Fibroblast of the conjunctiva (primary cell): ENCODE data around the gene HCN3.
"Not testable (repeated sequence)": the region's sequence is repeated elsewhere in the genome, so short reads cannot be mapped to it uniquely, and the experiment has no call there.

ENCODE experiments used
- DNase-seq: peaks from one replicate; pipeline ENCODE4 v3.0.0-alpha.2; 2010; ENCODE audit warnings: low read depth

HCN3 gene

GRCh38 chr1:155309423-155310021 lies 32.3 kb downstream of the HCN3 start:
- no peak for DNase-seq

- DNase-seq, result no peak
These were observed 36.0 kb downstream of the HCN3 start for GRCh38 chr1:155313261-155313660.

DNA sequence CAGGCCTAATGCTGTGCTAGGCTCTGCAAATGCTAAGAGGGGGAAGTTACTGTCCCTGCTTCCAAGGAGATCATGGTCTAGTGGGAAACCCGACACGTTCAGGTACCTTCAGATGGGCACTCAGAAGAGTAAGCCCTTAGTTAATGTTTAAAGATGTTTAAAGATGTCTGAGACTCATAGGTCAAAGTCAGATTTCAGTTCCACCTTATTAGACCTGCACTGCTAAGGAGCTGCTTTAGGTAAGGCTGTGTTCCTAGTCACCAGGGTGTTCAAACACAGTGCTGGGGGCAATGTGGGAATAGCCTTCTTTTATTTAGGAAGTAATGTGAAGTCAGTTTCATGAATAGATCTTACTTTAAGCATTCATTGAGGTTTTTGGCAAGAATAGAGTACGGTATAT lies 39.7 kb downstream of the HCN3 start:
- DNase-seq, result no peak

GRCh38 chr1:155318082-155318481 lies 40.8 kb downstream of the HCN3 start:
- no peak for DNase-seq

DNA sequence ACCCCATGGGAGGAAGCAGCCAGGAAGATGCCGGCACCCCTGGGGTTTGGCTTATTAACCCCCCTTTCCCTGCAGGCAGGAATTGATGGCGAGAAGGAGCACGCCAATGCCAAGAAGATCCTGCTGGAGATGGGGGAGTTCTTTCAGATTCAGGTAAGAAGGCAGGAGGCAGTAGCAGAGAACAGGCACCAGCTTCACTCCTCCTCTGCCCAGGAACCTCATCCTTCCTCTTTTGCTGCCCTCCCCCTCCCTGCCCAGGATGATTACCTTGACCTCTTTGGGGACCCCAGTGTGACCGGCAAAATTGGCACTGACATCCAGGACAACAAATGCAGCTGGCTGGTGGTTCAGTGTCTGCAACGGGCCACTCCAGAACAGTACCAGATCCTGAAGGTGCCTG lies 42.3 kb downstream of the HCN3 start:
- no peak for DNase-seq

DNA sequence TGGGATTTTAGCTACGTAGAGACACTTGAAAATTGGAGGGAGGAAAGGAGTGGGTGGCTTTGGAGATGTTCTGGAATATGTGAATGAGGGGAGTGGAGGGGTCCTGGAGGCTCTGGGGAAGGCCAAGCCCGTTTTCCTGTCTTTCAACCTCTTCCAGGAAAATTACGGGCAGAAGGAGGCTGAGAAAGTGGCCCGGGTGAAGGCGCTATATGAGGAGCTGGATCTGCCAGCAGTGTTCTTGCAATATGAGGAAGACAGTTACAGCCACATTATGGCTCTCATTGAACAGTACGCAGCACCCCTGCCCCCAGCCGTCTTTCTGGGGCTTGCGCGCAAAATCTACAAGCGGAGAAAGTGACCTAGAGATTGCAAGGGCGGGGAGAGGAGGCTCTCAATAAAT lies 43.0 kb downstream of the HCN3 start:
- DNase-seq, result no peak

- DNase-seq, result peak; percentile 43
These were observed 43.7 kb downstream of the HCN3 start, which contains the start of gene RUSC1 for GRCh38 chr1:155320661-155321617. RUSC1 (plus strand) TSS chr1:155320894; CDS start chr1:155321774, 880 bp downstream.

- DNase-seq, result no peak
These were observed 44.6 kb downstream of the HCN3 start for GRCh38 chr1:155321639-155322503.

GRCh38 chr1:155322571-155322952 lies 45.3 kb downstream of the HCN3 start:
- DNase-seq, result no peak

GRCh38 chr1:155322953-155323728 lies 45.9 kb downstream of the HCN3 start:
- peak; percentile 95 for DNase-seq

DNA sequence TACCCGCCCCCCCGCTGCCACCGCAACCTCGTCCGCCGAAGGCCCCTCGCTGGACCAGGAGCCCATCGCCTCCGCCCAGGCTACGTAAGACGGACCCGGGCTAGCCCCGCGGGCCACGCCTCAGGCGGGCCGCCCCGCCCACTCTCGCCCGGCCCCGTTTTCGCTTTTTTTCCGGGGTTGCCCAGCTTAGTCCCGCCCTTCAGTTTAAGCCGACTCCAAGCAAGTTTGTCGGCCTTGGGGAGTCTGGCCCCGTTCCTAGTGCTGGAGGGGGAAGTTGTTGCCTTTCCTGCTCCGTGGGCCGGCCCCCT lies 46.4 kb downstream of the HCN3 start:
- DNase-seq, result peak; percentile 93

DNA sequence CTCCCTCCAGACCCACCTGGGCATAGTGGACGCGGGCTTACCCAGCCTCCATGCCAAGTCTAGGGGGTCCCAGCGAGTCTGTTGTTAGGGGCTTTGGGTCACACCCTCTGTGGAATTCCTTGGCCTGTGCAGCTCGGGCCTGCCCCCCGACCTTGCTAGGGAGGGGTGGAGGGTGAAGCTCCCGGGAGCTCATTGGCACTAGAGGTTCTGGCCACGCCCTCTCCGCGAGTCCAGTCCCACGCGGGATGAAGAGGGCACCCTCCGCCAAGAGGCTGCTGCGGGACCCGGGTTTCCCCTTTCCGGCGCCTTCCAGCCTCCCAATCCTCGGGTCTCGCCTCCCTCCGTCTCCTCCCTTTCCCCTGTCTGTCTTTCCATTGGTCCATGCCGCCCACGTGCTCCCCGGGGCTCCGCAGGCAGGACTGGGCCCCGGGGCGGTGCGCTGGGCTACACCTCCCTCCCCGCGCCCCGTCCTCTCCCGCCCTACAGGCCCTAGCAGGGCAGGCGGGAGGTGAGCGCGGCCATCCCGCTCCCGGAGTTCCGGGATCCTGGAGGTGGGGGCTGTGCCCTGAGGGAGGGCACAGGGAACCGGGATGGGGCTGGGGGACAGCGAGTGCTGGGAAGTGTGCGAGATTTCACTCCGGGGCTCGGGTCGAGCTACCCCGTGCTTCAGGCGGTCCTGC lies 46.9 kb downstream of the HCN3 start:
- DNase-seq, result peak; percentile 95

GRCh38 chr1:155324717-155325602 lies 47.7 kb downstream of the HCN3 start:
- DNase-seq, result peak; percentile 24

DNA sequence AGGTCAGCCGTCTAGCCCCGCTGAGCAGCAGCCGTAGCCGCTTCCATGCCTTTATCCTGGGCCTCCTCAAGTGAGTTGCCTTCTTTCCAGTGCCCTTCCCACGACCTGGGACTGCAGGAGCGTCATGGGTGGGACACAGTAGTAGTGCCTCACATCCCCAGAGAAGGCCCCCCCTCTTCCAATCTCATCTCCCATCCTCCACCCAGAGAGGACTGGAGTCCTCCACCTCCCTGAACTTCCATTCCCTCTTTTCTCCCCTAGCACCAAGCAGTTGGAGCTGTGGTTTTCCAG lies 48.3 kb downstream of the HCN3 start:
- DNase-seq, result no peak

GRCh38 chr1:155326020-155326526 lies 48.8 kb downstream of the HCN3 start:
- DNase-seq, result no peak

- no peak for DNase-seq
These were observed 49.4 kb downstream of the HCN3 start for GRCh38 chr1:155326631-155327037.

DNA sequence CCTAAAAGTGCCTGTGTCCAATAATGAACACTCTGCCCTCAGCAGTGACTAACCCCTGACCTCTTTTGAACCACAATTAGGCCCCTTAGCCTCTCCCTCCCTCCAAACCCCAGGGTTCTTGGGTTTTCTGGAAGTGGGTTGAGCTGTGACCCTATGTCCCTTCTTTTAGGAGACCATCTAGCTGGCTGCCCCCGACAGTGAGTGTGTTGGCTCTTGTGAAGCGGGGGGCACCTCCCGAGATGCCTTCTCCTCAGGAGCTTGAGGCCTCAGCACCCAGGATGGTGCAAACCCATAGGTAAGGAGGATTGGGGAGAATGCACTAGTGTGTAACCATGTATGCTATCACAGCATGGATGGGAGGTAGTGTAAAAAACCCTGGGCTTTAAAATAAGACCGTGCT lies 50.7 kb downstream of the HCN3 start:
- DNase-seq, result no peak

DNA sequence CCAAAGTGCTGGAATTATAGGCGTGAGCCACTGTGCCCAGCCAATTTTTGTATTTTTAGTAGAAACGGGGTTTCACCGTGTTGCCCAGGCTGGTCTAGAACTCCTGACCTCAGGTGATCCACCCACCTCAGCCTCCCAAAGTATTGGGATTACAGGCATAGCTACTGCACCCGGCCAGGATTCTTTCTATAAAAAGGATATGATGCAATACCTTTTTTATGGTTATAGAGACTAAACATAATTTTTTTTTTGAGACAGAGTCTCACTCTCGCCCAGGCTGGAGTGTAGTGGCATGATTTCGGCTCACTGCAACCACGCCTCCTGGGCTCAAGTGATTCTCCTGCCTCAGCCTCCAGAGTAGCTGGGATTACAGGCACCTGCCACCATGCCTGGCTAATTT lies 51.6 kb downstream of the HCN3 start:
- DNase-seq, result not testable (repeated sequence)

DNA sequence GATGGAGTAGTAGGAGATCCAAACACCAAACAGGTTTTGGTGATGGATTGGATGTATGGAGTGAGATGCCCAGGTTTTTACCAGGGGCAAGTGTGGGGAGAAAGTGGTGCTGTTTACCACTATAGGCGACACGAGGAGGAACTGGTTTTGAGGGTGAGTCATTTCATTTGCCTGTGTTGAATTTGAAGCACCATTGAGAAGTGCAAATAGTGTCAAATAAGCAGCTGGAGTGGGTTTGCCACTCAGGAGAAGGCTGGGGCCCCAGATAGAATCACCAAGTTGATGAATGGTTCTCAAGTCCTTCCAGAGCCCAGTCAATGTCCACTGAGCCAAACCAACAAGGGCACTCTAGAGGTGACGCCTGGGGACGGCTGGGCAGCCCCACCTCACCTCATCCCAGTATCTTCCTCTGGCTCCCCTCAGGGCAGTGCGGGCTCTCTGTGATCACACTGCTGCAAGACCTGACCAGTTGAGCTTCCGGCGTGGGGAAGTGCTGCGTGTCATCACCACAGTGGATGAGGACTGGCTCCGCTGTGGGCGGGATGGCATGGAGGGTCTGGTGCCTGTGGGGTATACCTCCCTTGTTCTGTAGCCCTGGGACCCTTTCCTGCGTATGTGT lies 52.8 kb downstream of the HCN3 start:
- no peak for DNase-seq

DNA sequence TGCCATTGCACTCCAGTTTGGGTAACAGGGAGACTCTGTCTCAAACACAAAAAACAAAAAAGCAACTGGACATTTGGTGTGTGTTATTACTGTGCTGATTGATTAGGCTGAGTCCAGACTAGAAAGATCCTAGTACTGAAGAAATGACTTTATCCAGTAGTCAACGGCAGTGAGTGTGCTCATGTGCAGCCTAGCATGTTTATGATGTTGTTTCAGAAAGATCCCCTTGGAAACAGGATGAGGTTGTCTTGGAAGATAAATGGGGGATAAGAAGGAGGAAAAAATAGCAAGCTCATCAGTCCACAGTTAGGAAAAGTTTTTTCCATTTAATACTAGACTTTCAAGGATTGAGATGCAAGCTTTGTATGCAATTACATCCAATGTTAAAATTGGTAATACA lies 57.7 kb downstream of the HCN3 start:
- DNase-seq, result no peak
